ENCODE data around the gene BRINP1. TPM values are rescaled to one million over a fixed set of nuclear protein-coding genes. Genes with fewer than 3 reads are reported as not detected.

BRINP1 gene
- total and polyA plus RNA-seq, 2 of the 8 experiments (the other 6 are each of a cell fraction or from before 2014, with no cell fraction given), result 19.5 to 20.5 TPM

GRCh38 chr9:119284118-119284517 is 85.1 kb downstream of the BRINP1 start:
- Histone ChIP-seq H3K4ac (replicated peaks; ENCODE audit: insufficient read length, low read depth, low read length) (no peak overlapping the region), H2AFZ (ENCODE audit: low read length) (no peak overlapping the region), H2BK5ac (ENCODE audit: low read depth, low read length) (no peak overlapping the region), H3K9me3 (ENCODE audit: insufficient read depth in 2 of 2, low read depth in 1 of 2, low read length in 1 of 2) (no peaks in the 10 kb centered on the region), H3K23me2 (ENCODE audit: low read depth, low read length) (peaks cover 3% of the 10 kb centered on the region; the same call in 1 of the 2 replicates), H3K36me3 (ENCODE audit: control insufficient read depth in 2 of 4, insufficient read depth in 4 of 4, low read length in 3 of 4) (no peaks in the 10 kb centered on the region), H3K4me1 (replicated peaks in 1 of 4; ENCODE audit: control insufficient read depth in 3 of 4, insufficient read depth in 4 of 4, low read length in 3 of 4) (peaks cover 4 to 21% (median 18%) of the 10 kb centered on the region in 4 experiments; a peak in 4 of 7 replicates), H3K79me2 (ENCODE audit: control insufficient read depth in 1 of 2, insufficient read depth in 2 of 2, low read length in 2 of 2) (peaks cover 0 to 25% of the 10 kb centered on the region in 2 experiments; a peak in 2 of 4 replicates), H2AK5ac (ENCODE audit: low read depth, low read length) (no peak overlapping the region), H3K14ac (ENCODE audit: insufficient read length) (no peak overlapping the region), H4K8ac (ENCODE audit: extremely low read depth, insufficient read depth, low read length) (no peak overlapping the region), H3K23ac (ENCODE audit: insufficient read length) (no peak overlapping the region), H2BK15ac (ENCODE audit: low read length) (no peak overlapping the region), H2BK20ac (ENCODE audit: low read length) (no peak overlapping the region), H3K9ac (replicated peaks in 1 of 4; ENCODE audit: extremely low read depth in 1 of 4, low read depth in 3 of 4, low read length in 3 of 4) (no peak overlapping the region), H3K18ac (ENCODE audit: extremely low read depth, low read length) (no peak overlapping the region), H2BK120ac (replicated peaks; ENCODE audit: low read depth, low read length) (no peak overlapping the region), H4K20me1 (replicated peaks in 1 of 2; ENCODE audit: control insufficient read depth in 1 of 2, insufficient read depth in 2 of 2, low read length in 2 of 2) (no peaks in the 10 kb centered on the region), H4K5ac (ENCODE audit: insufficient read length, low read depth, low read length) (no peak overlapping the region), H3K79me1 (ENCODE audit: low read depth, low read length) (no peaks in the 10 kb centered on the region), H3K56ac (replicated peaks; ENCODE audit: insufficient read length, low read depth, low read length) (no peak overlapping the region), H3K4me3 (ENCODE audit: extremely low read depth in 1 of 4, insufficient read depth in 2 of 4, low read depth in 3 of 4, low read length in 4 of 4) (peak overlapping the region in 3 of 4 experiments; percentile 12 to 55 (median 14); a peak in 3 of 8 replicates), H3K4me2 (ENCODE audit: insufficient read depth in 1 of 2, low read depth in 2 of 2, low read length in 2 of 2) (peak overlapping the region in 1 of 2 experiments; percentile 78; a peak in 1 of 4 replicates), H4K91ac (replicated peaks; ENCODE audit: insufficient read length, low read length) (no peak overlapping the region), H3K27ac (ENCODE audit: low read depth, low read length) (no peak overlapping the region), H2BK12ac (ENCODE audit: low read depth, low read length) (no peak overlapping the region), H3K27me3 (replicated peaks in 1 of 4; ENCODE audit: control insufficient read depth in 3 of 4, extremely low read depth in 1 of 4, insufficient read depth in 3 of 4, low read length in 3 of 4) (no peaks in the 10 kb centered on the region)
- FAIRE-seq (peak; percentile 48), DNase-seq (ENCODE audit: low read depth in 1 of 2, low spot score in 2 of 2) (no peak)
- ChIA-PET CTCF (ENCODE audit: partially characterized antibody) (interaction anchor here (0.6 to 5.5 kb wide), 25 partner anchors 12 to 695 kb away, joined by 3 to 62 read pairs (median 4); partner anchors contain the start of gene BRINP1), POLR2A (ENCODE audit: partially characterized antibody) (interaction anchor here (0.6 to 1.6 kb wide), 5 partner anchors 10 to 81 kb away, joined by 3 to 6 read pairs (median 3); no protein-coding TSS in a partner anchor)
- no peak for TF ChIP-seq RXRA (IDR thresholded peaks at IDR 0.05; ENCODE audit: insufficient read depth, low read depth, low read length)
- peak; percentile 83 to 87 for TF ChIP-seq RAD21 (IDR thresholded peaks at IDR 0.05 in 1 of 2, conservative IDR thresholded peaks at IDR 0.05 in 1 of 2; ENCODE audit: low read depth in 2 of 2, low read length in 2 of 2)
- peak; percentile 54 to 89 (median 79) for TF ChIP-seq CTCF (IDR thresholded peaks at IDR 0.05; ENCODE audit: control extremely low read depth in 1 of 3, insufficient read depth in 1 of 3, low read depth in 1 of 3, low read length in 3 of 3)
- WGBS, 2 experiments (ENCODE audit: extremely low coverage in 1 of 2, insufficient coverage in 1 of 2, insufficient read length in 1 of 2, insufficient replicate concordance in 2 of 2, low coverage in 1 of 2, low lambda C conversion rate in 2 of 2, missing lambda C conversion rate in 1 of 2), result 40% methylated on average over 4 of the region's 4 CpGs; no CpG with 5 or more reads in 1 of the 2 experiments
